Mammary epithelial cell (primary cell): ENCODE measurements around the gene GALNS.

ENCODE experiments used
- EZH2 ChIP-seq: IDR thresholded peaks from 2 replicates; pipeline ENCODE4 v1.6.1; 2012; ENCODE audit warnings: low read length, inconsistent platforms, borderline replicate concordance
- TF ChIP-seq, protein P1 (sequence below), 2 donors: IDR thresholded peaks in 1 of 2; conservative IDR thresholded peaks in 1 of 2; 2 replicates each; pipeline ENCODE4 v1.5.1; 2011 to 2012; ENCODE audit warnings: inconsistent platforms in 2 of 2, low read length in 2 of 2, mild to moderate bottlenecking in 2 of 2, control low read depth in 1 of 2, low read depth in 1 of 2; ENCODE audit not compliant: insufficient read depth in 1 of 2; ENCODE audit errors: extremely low read depth in 1 of 2

GRCh38 chr16:88872650-88873331, 16.0 kb upstream of the GALNS start:
- TF ChIP-seq, protein P1, sequence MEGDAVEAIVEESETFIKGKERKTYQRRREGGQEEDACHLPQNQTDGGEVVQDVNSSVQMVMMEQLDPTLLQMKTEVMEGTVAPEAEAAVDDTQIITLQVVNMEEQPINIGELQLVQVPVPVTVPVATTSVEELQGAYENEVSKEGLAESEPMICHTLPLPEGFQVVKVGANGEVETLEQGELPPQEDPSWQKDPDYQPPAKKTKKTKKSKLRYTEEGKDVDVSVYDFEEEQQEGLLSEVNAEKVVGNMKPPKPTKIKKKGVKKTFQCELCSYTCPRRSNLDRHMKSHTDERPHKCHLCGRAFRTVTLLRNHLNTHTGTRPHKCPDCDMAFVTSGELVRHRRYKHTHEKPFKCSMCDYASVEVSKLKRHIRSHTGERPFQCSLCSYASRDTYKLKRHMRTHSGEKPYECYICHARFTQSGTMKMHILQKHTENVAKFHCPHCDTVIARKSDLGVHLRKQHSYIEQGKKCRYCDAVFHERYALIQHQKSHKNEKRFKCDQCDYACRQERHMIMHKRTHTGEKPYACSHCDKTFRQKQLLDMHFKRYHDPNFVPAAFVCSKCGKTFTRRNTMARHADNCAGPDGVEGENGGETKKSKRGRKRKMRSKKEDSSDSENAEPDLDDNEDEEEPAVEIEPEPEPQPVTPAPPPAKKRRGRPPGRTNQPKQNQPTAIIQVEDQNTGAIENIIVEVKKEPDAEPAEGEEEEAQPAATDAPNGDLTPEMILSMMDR (conservative IDR thresholded peaks at IDR 0.05 in 1 of 2, IDR thresholded peaks at IDR 0.05 in 1 of 2; ENCODE audit: extremely low read depth in 1 of 2, insufficient read depth in 1 of 2, low read depth in 1 of 2, low read length in 2 of 2) = no peak
- TF ChIP-seq EZH2 = no peak
